Activated CD4-positive, CD25-positive, alpha-beta regulatory T cell (primary cell): ENCODE measurements around the gene NHERF1.
A peak's percentile ranks its signal among the peaks of the same experiment; 100 is the strongest.

Experiments used
- DNase-seq, 4 experiments: peaks; one replicate each; lab custom pipeline; 2025; lab: John Stamatoyannopoulos, UW

Gene NHERF1

DNA sequence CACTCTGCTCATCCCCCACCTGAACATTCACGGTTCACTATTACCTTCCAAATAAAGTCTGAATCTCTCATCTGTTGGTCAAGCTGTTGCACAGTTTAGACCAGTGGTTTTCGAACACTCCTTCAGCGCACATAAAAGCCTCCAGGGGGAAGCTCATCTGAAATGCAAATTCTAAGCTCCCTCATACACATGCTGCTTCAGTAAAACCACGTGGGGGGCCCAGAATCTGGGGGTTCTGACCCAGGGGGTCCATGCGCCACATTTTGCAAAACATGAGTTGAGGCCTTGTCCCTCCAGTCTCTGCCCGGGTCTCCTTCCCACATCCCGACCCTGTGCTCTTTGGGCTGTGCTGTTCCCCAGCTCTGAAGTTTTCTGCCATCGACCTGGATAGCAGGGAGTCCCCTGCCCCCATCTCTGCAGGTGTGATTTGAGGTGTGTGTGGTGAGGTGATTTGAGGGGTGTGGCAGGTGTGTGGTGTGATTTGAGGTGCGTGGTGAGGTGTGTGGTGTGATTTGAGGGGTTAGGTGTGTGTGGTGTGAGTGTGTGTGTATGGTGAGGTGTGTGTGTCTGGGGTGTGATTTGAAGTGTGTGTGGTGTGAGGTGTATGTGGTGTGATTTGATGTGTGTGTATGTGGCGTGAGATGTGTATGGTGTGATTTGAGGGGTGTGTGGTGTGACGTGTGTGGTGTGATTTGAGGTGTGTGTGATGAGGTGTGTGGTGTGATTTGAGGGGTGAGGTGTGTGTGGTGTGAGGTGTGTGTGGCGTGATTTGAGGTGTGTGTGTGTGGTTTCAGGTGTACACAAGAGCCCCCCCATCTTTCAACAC is 16.2 kb upstream of the NHERF1 start:
- no peak for DNase-seq

GRCh38 chr17:74733365-74734122 is 14.9 kb upstream of the NHERF1 start:
- DNase-seq: no peak

- DNase-seq: no peak
Measured at GRCh38 chr17:74734256-74734655, 14.2 kb upstream of the NHERF1 start.

GRCh38 chr17:74736513-74737298 is 11.7 kb upstream of the NHERF1 start, which contains the start of gene RAB37:
RAB37 (plus strand) TSS chr17:74737256; CDS start chr17:74737273, 17 bp downstream.
- peak in 1 of 4 experiments; percentile 45 for DNase-seq

DNA sequence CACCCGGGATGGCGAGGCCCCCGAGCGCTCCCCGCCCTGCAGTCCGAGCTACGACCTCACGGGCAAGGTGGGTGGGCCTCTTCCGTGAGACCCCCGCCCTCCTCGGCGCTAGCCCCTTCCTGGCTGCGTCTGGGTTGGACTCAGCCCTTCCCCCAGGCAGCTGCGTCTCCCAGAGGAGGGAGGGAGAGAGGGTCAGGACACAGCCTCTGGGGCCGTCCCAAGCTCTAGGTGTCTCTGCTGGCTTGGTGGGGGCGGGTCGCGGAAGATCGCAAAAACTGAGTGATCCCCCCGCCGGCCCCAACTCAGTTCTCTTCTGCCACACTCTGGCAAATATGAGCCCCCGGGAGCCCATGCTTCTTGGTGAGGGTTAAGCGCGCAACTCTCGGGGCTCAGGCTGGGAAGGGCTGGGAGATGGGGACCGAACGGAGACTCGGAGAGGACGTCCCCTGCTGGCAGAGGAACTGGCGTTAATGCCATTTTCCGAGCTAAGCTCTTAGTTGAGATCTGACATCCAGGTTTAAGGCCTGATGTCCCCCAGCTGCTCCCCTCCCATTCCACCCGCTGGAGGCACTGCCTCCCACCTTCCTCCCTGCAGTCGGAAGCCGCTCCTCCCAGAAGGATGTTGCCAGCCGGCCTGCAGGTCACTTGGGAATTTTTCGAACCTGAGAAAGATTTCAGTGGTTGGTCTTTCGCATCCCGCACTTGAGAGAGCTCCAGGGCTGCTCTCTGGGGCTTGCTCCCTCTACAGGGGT is 11.0 kb upstream of the NHERF1 start:
- DNase-seq: no peak

GRCh38 chr17:74738051-74738996 is 10.1 kb upstream of the NHERF1 start:
- DNase-seq: peak; percentile 36 to 71 (median 56)

- no peak for DNase-seq
Measured at GRCh38 chr17:74739227-74739831, 9.1 kb upstream of the NHERF1 start.

DNA sequence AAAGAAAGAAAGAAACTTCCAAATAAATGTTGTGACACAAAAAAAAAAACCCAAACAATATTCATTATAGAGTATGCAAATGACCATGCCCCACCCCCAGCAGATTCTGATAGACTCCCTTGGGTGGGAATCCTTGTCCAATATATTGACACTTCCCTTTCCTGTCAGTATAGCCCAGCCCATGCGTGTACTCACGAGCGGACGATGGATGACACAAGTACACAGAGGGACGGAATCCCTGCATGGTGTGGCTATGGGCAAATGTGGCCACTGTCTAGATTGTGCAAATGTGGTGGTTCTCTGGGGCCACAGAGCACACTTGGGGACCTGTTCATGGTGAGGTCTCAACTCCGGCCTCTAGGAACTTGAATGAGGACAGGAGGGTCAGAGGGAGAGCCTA is 8.3 kb upstream of the NHERF1 start:
- no peak for DNase-seq

DNA sequence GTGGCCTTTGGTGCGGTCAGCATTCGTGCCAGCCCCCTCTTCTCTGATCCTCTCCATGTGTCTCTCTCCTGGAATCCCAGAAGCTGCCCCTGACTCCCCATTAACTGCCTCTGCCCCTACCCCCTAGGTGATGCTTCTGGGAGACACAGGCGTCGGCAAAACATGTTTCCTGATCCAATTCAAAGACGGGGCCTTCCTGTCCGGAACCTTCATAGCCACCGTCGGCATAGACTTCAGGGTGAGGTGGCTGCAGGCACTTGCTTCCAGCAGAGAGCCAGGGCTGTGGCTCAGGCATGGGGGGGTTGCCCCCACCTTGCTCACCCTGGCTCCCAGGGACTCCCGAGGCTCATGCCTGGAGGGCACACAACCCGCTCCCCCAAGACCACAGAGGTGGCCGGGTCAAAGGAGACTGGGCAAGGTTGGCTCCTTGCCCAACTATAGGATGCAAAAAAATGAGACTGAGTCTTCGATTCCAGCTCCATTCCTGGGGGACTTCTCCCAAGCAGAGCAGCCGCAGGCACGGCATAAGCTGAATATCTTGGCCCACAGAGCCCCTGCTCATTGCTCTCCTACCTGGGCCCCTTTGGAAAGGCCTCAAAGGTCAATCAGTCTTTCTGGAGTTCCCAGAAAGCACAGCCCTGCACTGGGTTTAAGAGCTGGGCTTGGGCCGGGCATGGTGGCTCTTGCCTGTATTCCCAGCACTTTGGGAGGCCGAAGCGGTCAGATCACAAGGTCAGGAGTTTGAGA is 7.6 kb upstream of the NHERF1 start:
- no peak for DNase-seq

DNA sequence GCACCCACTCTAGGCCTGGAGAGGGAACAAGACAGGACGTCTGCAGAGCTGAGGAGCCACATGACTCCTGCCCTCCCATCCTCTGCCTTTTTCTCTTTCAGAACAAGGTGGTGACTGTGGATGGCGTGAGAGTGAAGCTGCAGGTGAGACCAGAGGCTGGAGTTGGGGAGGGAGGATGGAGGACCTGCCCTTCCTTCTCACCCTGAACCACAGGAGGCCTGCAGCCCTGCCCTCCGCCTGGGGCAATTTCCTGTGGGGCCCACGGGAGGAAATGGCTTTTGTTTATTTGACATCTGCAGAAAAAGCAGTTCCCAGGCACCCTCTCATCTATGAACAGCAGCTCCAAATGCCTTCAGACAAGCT is 6.3 kb upstream of the NHERF1 start:
- no peak for DNase-seq

DNA sequence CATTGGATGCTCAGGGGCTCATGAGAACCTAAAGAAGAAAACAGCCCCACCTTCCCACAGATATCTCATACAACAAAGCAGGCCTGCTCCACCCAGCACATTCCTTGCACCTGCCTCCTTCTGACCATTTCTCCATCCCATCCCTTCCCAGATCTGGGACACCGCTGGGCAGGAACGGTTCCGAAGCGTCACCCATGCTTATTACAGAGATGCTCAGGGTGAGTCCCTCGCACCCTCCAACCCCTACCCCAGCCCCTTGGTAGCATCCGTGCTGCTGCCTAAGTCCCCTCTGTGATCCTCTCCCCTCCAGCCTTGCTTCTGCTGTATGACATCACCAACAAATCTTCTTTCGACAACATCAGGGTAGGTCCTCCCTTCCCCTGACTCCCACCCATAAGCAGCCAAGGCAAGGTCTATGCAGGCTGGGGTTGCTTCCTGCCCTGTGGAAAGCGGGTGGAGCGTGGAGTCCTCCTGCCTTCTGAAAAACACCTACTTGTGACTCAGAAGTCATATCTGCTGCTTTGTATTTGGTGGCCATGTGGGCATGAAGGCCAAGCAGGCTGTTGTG is 5.4 kb upstream of the NHERF1 start:
- no peak for DNase-seq

DNA sequence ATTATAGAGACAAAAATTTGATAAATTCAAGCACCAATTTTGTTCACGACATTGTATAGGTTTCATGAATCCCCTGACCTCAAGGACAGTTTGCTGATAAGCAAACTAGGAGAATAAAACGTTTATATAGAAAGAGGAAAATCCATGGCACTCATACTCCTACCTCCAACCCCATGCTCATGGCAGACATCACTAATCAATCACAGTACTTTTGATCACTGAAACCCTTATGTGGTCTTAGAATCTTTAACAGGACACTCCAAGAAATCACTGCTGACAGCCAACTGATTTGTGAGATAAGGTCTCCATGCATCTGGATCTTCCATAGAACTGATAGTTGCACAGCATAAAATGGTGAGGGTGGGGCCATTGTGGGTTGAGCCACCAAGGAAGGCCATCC is 4.7 kb upstream of the NHERF1 start:
- no peak for DNase-seq

GRCh38 chr17:74744349-74744713 is 4.1 kb upstream of the NHERF1 start:
- DNase-seq: no peak

- DNase-seq: peak; percentile 60 to 89 (median 74)
Measured at GRCh38 chr17:74744714-74745547, 3.5 kb upstream of the NHERF1 start.

DNA sequence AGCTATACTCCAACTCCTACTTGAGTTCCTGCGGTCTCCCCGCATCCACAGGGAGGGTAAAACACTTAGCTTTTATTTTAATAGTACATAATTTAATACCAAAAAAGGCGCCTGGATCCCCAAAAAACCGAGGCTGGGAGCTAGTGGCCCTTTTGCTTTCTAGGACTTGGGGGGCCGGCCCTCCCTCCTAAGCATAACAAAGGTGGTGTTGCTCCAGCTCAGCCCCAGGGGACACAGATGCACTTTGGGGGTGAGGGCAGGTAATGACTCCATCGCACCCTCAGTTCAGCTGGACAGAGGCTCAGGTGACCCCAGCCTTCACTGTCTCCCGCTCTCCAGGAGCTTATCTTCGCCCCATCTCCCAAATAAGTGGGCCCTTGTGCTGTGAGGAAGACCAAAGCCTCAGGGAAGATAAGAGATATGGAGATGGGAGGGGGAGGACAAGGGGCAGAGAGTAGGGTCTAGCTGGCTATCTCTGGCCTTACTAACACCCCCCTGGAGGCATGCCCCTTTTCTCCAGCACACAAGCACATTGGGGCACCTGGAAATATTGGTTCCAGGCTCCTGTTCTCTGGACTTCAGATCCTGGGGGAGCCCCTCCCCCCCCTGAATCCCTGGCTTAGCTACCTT is 2.8 kb upstream of the NHERF1 start:
- DNase-seq: no peak

GRCh38 chr17:74746376-74746775 is 2.1 kb upstream of the NHERF1 start:
- DNase-seq: no peak

DNA sequence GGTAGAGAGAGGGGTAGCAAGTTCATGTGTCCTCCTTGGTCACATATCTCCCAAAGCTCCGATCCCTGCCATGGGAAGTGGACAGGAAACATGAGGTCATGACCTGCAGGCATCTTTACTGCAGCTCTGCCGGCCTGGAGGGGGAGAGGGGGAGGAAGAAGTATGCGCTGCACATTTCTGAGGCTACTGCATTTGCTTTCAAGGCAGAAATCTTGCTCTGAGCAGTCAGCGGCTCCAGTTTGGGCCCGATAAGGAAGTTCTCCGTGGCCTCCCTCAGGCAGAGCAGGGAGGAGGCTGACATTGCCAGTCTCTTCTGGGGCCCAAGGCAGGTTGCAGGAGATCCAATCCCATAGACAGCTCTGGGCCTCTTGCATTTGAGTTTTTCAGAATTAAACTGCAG is 1.5 kb upstream of the NHERF1 start:
- DNase-seq: no peak

GRCh38 chr17:74748279-74748528 is 224 bp upstream of the NHERF1 start:
- no peak for DNase-seq
